Thyroid gland (tissue), 4 donors: Measurements from ENCODE around the gene KPNA1. TPM values are rescaled to one million over a fixed set of nuclear protein-coding genes. Genes with fewer than 3 reads are reported as not detected.

Source experiments
- DNase-seq, 2 donors: peaks; one replicate each; pipeline ENCODE4 v3.0.0-alpha.2; 2019
- H3K27ac ChIP-seq, 3 donors: fragments of 200-600 bp; sonication (generic); 1 replicate in 2 of 3; 2 replicates in 1 of 3; pipeline ENCODE4 v1.5.1; 2016 to 2019; ENCODE audit warnings: mild to moderate bottlenecking in 1 of 3, moderate library complexity in 1 of 3
- H3K27me3 ChIP-seq: fragments of 200-600 bp; sonication (generic); one replicate; pipeline ENCODE4 v1.5.1; 2019
- H3K36me3 ChIP-seq, 2 donors: fragments of 200-600 bp; sonication (generic); one replicate each; pipeline ENCODE4 v1.5.1; 2016 to 2019
- H3K4me1 ChIP-seq, 2 donors: fragments of 200-600 bp; sonication (generic); one replicate each; pipeline ENCODE4 v1.5.1; 2017 to 2019
- H3K4me3 ChIP-seq, 3 donors: fragments of 200-600 bp; sonication (generic); replicated peaks in 1 of 3; 1 replicate in 2 of 3; 2 replicates in 1 of 3; pipeline ENCODE4 v1.5.1; 2016; ENCODE audit warnings: mild to moderate bottlenecking in 1 of 3
- H3K9me3 ChIP-seq: fragments of 200-600 bp; sonication (generic); one replicate; pipeline ENCODE4 v1.5.1; 2017
- CTCF ChIP-seq, 6 experiments: fragments of 200-600 bp in 3 of 6; fragments of 450-650 bp in 3 of 6; sonication (generic) in 3 of 6; IDR thresholded peaks; one replicate each; pipeline ENCODE4 v1.5.1; 2016 to 2019; ENCODE audit warnings: antibody characterized with exemption in 6 of 6, mild to moderate bottlenecking in 2 of 6, inconsistent platforms in 1 of 6, moderate library complexity in 1 of 6
- POLR2A ChIP-seq, 2 donors: fragments of 450-650 bp; IDR thresholded peaks; one replicate each; pipeline ENCODE4 v1.6.1; 2017; ENCODE audit warnings: antibody characterized with exemption in 2 of 2, mild to moderate bottlenecking in 2 of 2, moderate library complexity in 1 of 2
- WGBS, 2 donors: methylation state at CpG; one replicate each; pipeline ENCODE4 v1.1.5; 2017; 5-methylcytosine and 5-hydroxymethylcytosine counted together
- intact Hi-C: fragments of 100-400 bp; cut with DNase I; formaldehyde crosslinking; loops from one replicate; pipeline ENCODE4 v1.15.1; 2023
- total RNA-seq, 4 donors: library from RNA; depleted of rRNA; stranded (reverse); fragments of >200 nt; gene quantifications; one replicate each; pipeline ENCODE4 v1.2.3, GENCODE V29; 2016

Gene KPNA1
- total RNA-seq, 4 donors from 2014 or later, result 33.8 to 61.8 (median 40.9) TPM

- Histone ChIP-seq H3K4me1 (peaks cover 0 to 5% of the 10 kb centered on the region in 2 donors), H3K27ac (no peak overlapping the region), H3K4me3 (no peak overlapping the region), H3K27me3 (no peaks in the 10 kb centered on the region), H3K9me3 (no peaks in the 10 kb centered on the region), H3K36me3 (peaks cover 7 to 15% of the 10 kb centered on the region in 2 donors)
- no peak for TF ChIP-seq POLR2A (IDR thresholded peaks at IDR 0.05)
- TF ChIP-seq CTCF (IDR thresholded peaks at IDR 0.05), result no peak
- DNase-seq, result no peak
- 59 to 72% methylated on average over 1 of the region's 1 CpG for WGBS, 2 donors
- intact Hi-C loops, result no loop called here
These were observed 16.6 kb downstream of the KPNA1 start for GRCh38 chr3:122498152-122498551.

- peaks cover 7 to 15% of the 10 kb centered on the region in 2 donors for H3K36me3 ChIP-seq
- WGBS, 2 donors, result 69 to 72% methylated on average over 1 of the region's 1 CpG
- intact Hi-C loops, result no loop called here
- peaks cover 0 to 5% of the 10 kb centered on the region in 2 donors for H3K4me1 ChIP-seq
- no peaks in the 10 kb centered on the region for H3K27me3 ChIP-seq
- no peak for TF ChIP-seq CTCF (IDR thresholded peaks at IDR 0.05)
- no peak for TF ChIP-seq POLR2A (IDR thresholded peaks at IDR 0.05)
- no peak overlapping the region for H3K27ac ChIP-seq
- DNase-seq, result no peak
- H3K9me3 ChIP-seq, result no peaks in the 10 kb centered on the region
- H3K4me3 ChIP-seq, result no peak overlapping the region
These were observed 17.3 kb downstream of the KPNA1 start for GRCh38 chr3:122497425-122497824.

- Histone ChIP-seq H3K9me3 (no peaks in the 10 kb centered on the region), H3K4me3 (no peak overlapping the region), H3K4me1 (peaks cover 0 to 5% of the 10 kb centered on the region in 2 donors), H3K27me3 (no peaks in the 10 kb centered on the region), H3K36me3 (peaks cover 7 to 15% of the 10 kb centered on the region in 2 donors), H3K27ac (no peak overlapping the region)
- TF ChIP-seq CTCF (IDR thresholded peaks at IDR 0.05), result no peak
- no peak for TF ChIP-seq POLR2A (IDR thresholded peaks at IDR 0.05)
- intact Hi-C loops, result no loop called here
- DNase-seq, result no peak
- WGBS, 2 donors, result 83% methylated on average over 2 of the region's 2 CpGs
These were observed 18.2 kb downstream of the KPNA1 start for GRCh38 chr3:122496508-122496907.

- no peak overlapping the region for H3K27ac ChIP-seq
- H3K4me1 ChIP-seq, result no peaks in the 10 kb centered on the region
- intact Hi-C loops, result no loop called here
- TF ChIP-seq CTCF (IDR thresholded peaks at IDR 0.05) (no peak), POLR2A (IDR thresholded peaks at IDR 0.05) (no peak)
- no peak overlapping the region for H3K4me3 ChIP-seq
- 92 to 94% methylated on average over 3 of the region's 3 CpGs for WGBS, 2 donors
- no peaks in the 10 kb centered on the region for H3K27me3 ChIP-seq
- H3K9me3 ChIP-seq, result no peaks in the 10 kb centered on the region
- no peak for DNase-seq
- H3K36me3 ChIP-seq, result peaks cover 7 to 15% of the 10 kb centered on the region in 2 donors
These were observed 21.4 kb downstream of the KPNA1 start for GRCh38 chr3:122493296-122493695.

- H3K9me3 ChIP-seq, result no peaks in the 10 kb centered on the region
- intact Hi-C loops, result no loop called here
- H3K27me3 ChIP-seq, result no peaks in the 10 kb centered on the region
- TF ChIP-seq POLR2A (IDR thresholded peaks at IDR 0.05) (no peak), CTCF (IDR thresholded peaks at IDR 0.05) (no peak)
- H3K4me1 ChIP-seq, result peaks cover 0 to 1% of the 10 kb centered on the region in 2 donors
- 79 to 81% methylated on average over 7 of the region's 7 CpGs for WGBS, 2 donors
- no peak for DNase-seq
- H3K4me3 ChIP-seq, result no peak overlapping the region
- H3K36me3 ChIP-seq, result peaks cover 0 to 1% of the 10 kb centered on the region in 2 donors
- H3K27ac ChIP-seq, result no peak overlapping the region
These were observed 26.3 kb downstream of the KPNA1 start for GRCh38 chr3:122488262-122488973.
